Measurements from ENCODE around the gene ZNF226. TPM values are rescaled to one million over a fixed set of nuclear protein-coding genes. Genes with fewer than 3 reads are reported as not detected.
"Not testable (repeated sequence)": the region's sequence is repeated elsewhere in the genome, so short reads cannot be mapped to it uniquely, and the experiment has no call there.

ZNF226 gene
- total and polyA plus RNA-seq, 2 experiments from 2014 or later = 21.1 to 35.3 TPM

DNA sequence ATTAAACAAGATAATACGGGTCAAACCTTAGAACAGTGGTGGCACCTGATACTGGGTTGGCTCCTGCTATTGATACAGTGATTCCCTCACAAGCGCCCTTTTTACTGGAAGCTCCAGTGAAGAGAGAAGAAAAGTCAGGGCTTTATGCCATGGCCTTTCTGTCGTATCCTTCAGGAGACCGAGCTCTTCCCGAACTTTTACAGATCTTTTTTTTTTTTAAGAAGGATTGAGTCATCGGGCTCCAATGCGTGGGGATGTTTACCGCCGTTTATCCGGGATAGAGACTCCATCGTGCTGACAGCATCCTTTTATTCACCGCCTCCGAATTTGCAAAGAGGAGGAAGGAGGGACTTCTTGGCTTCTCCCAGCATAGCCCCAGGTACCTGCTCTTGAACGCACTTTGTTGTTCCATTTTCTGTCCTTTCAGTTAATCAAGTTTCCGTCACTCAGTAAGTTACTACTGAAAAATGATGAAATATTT is 48.0 kb downstream of the ZNF226 start:
- Histone ChIP-seq H3K9me3 (ENCODE audit: low read depth) (no peaks in the 10 kb centered on the region), H3K4me3 (peak overlapping the region; percentile 68), H3K4me1 (ENCODE audit: low read depth) (peaks cover 18% of the 10 kb centered on the region), H3K27me3 (no peaks in the 10 kb centered on the region), H3K36me3 (peaks cover 10% of the 10 kb centered on the region), H3K27ac (peak overlapping the region; percentile 64)
- DNase-seq (ENCODE audit: low read depth in 1 of 2, low spot score in 1 of 2) = peak in 1 of 2 donors; percentile 34
- TF ChIP-seq, protein P1, sequence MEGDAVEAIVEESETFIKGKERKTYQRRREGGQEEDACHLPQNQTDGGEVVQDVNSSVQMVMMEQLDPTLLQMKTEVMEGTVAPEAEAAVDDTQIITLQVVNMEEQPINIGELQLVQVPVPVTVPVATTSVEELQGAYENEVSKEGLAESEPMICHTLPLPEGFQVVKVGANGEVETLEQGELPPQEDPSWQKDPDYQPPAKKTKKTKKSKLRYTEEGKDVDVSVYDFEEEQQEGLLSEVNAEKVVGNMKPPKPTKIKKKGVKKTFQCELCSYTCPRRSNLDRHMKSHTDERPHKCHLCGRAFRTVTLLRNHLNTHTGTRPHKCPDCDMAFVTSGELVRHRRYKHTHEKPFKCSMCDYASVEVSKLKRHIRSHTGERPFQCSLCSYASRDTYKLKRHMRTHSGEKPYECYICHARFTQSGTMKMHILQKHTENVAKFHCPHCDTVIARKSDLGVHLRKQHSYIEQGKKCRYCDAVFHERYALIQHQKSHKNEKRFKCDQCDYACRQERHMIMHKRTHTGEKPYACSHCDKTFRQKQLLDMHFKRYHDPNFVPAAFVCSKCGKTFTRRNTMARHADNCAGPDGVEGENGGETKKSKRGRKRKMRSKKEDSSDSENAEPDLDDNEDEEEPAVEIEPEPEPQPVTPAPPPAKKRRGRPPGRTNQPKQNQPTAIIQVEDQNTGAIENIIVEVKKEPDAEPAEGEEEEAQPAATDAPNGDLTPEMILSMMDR (IDR thresholded peaks at IDR 0.05; ENCODE audit: low read depth, low read length) = no peak

DNA sequence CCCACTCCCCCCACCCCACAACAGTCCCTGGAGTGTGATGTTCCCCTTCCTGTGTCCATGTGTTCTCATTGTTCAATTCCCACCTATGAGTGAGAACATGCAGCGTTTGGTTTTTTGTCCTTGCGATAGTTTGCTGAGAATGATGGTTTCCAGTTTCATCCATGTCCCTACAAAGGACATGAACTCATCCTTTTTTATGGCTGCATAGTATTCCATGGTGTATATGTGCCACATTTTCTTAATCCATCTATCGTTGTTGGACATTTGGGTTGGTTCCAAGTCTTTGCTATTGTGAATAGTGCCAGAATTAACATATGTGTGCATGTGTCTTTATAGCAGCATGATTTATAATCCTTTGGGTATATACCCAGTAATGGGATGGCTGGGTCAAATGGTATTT is 55.0 kb downstream of the ZNF226 start:
- H3K9me3 ChIP-seq (ENCODE audit: low read depth); H3K4me1 ChIP-seq (ENCODE audit: low read depth); DNase-seq (ENCODE audit: low read depth in 1 of 2, low spot score in 1 of 2); H3K4me3 ChIP-seq; H3K27ac ChIP-seq; H3K27me3 ChIP-seq: not testable (repeated sequence)
- H3K36me3 ChIP-seq = peaks cover 14% of the 10 kb centered on the region

DNA sequence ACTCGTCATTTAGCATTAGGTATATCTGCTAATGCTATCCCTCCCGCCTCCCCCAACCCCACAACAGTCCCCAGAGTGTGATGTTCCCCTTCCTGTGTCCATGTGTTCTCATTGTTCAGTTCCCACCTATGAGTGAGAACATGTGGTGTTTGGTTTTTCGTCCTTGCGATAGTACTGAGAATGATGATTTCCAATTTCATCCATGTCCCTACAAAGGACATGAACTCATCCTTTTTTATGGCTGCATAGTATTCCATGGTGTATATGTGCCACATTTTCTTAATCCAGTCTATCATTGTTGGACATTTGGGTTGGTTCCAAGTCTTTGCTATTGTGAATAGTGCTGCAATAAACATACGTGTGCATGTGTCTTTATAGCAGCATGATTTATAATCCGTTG is 55.9 kb downstream of the ZNF226 start:
- H3K9me3 ChIP-seq (ENCODE audit: low read depth); DNase-seq (ENCODE audit: low read depth in 1 of 2, low spot score in 1 of 2); H3K4me3 ChIP-seq; H3K27ac ChIP-seq; H3K27me3 ChIP-seq; H3K4me1 ChIP-seq (ENCODE audit: low read depth): not testable (repeated sequence)
- peaks cover 14% of the 10 kb centered on the region for H3K36me3 ChIP-seq

DNA sequence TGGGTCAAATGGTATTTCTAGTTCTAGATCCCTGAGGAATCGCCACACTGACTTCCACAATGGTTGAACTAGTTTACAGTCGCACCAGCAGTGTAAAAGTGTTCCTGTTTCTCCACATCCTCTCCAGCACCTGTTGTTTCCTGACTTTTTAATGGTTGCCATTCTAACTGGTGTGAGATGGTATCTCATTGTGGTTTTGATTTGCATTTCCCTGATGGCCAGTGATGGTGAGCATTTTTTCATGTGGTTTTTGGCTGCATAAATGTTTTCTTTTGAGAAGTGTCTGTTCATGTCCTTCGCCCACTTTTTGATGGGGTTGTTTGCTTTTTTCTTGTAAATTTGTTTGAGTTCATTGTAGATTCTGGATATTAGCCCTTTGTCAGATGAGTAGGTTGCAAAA is 56.4 kb downstream of the ZNF226 start:
- H3K4me3 ChIP-seq; H3K27me3 ChIP-seq; H3K9me3 ChIP-seq (ENCODE audit: low read depth); H3K4me1 ChIP-seq (ENCODE audit: low read depth); H3K27ac ChIP-seq; DNase-seq (ENCODE audit: low read depth in 1 of 2, low spot score in 1 of 2): not testable (repeated sequence)
- H3K36me3 ChIP-seq = peaks cover 14% of the 10 kb centered on the region

Other genes with a start within 250 kb of the ZNF226 start
- 13.4 and 14.3 TPM in 2 replicates for gene ZNF45, start 229.8 kb upstream of the ZNF226 start, total RNA-seq
- 7.9 and 10.1 TPM in 2 replicates for gene ZNF45, start 229.8 kb upstream of the ZNF226 start, polyA plus RNA-seq
- gene ZNF221, start 213.9 kb upstream of the ZNF226 start, total RNA-seq = 3.8 and 9.3 TPM in 2 replicates
- 0.54 and 3.7 TPM in 2 replicates for gene ZNF221, start 213.9 kb upstream of the ZNF226 start, polyA plus RNA-seq
- gene ZNF155, start 180.9 kb upstream of the ZNF226 start, total RNA-seq = 9.3 and 13.9 TPM in 2 replicates
- gene ZNF155, start 180.9 kb upstream of the ZNF226 start, polyA plus RNA-seq = 9.0 and 16.7 TPM in 2 replicates
- gene ZNF230, start 162.1 kb upstream of the ZNF226 start, total RNA-seq = 4.3 and 6.0 TPM in 2 replicates
- 3.1 and 4.7 TPM in 2 replicates for gene ZNF230, start 162.1 kb upstream of the ZNF226 start, polyA plus RNA-seq
- gene ZNF222, start 139.7 kb upstream of the ZNF226 start, total RNA-seq = 5.1 and 11.6 TPM in 2 replicates
- gene ZNF222, start 139.7 kb upstream of the ZNF226 start, polyA plus RNA-seq = 3.2 and 5.1 TPM in 2 replicates
- 7.5 and 7.6 TPM in 2 replicates for gene ZNF223, start 113.1 kb upstream of the ZNF226 start, total RNA-seq
- 5.1 and 8.1 TPM in 2 replicates for gene ZNF223, start 113.1 kb upstream of the ZNF226 start, polyA plus RNA-seq
- 1.8 and 3.5 TPM in 2 replicates for gene ZNF284, start 92.9 kb upstream of the ZNF226 start, total RNA-seq
- 1.2 and 1.7 TPM in 2 replicates for gene ZNF284, start 92.9 kb upstream of the ZNF226 start, polyA plus RNA-seq
- gene ZNF224, start 70.7 kb upstream of the ZNF226 start, total RNA-seq = 12.0 and 29.3 TPM in 2 replicates
- 18.6 and 24.7 TPM in 2 replicates for gene ZNF224, start 70.7 kb upstream of the ZNF226 start, polyA plus RNA-seq
- 5.8 and 7.7 TPM in 2 replicates for gene ZNF225, start 51.7 kb upstream of the ZNF226 start, total RNA-seq
- 3.6 and 4.8 TPM in 2 replicates for gene ZNF225, start 51.7 kb upstream of the ZNF226 start, polyA plus RNA-seq
- 6.0 and 16.4 TPM in 2 replicates for gene ZNF234, start 23.5 kb upstream of the ZNF226 start, total RNA-seq
- gene ZNF234, start 23.5 kb upstream of the ZNF226 start, polyA plus RNA-seq = 8.1 and 9.2 TPM in 2 replicates
- 11.8 and 18.9 TPM in 2 replicates for gene ZNF227, start 47.4 kb downstream of the ZNF226 start, total RNA-seq
- gene ZNF227, start 47.4 kb downstream of the ZNF226 start, polyA plus RNA-seq = 9.4 and 20.9 TPM in 2 replicates
- 0.67 and 2.8 TPM in 2 replicates for gene ZNF233, start 94.8 kb downstream of the ZNF226 start, total RNA-seq
- 5.0 and 6.0 TPM in 2 replicates for gene ZNF233, start 94.8 kb downstream of the ZNF226 start, polyA plus RNA-seq
- 4.8 and 4.9 TPM in 2 replicates for gene ZNF235, start 139.9 kb downstream of the ZNF226 start, total RNA-seq
- 5.3 and 5.7 TPM in 2 replicates for gene ZNF235, start 139.9 kb downstream of the ZNF226 start, polyA plus RNA-seq
- gene ZNF112, start 191.6 kb downstream of the ZNF226 start, total RNA-seq = 5.8 and 15.5 TPM in 2 replicates
- gene ZNF112, start 191.6 kb downstream of the ZNF226 start, polyA plus RNA-seq = 3.6 and 6.8 TPM in 2 replicates
- gene ZNF285, start 236.5 kb downstream of the ZNF226 start, total RNA-seq = 3.6 and 21.1 TPM in 2 replicates
- gene ZNF285, start 236.5 kb downstream of the ZNF226 start, polyA plus RNA-seq = 2.8 and 7.9 TPM in 2 replicates

All from cardiac muscle cell (in vitro differentiated cells and primary cell).